ENCODE data around the gene TTC33.

The TTC33 gene

GRCh38 chr5:40685193-40685592 is 70.6 kb downstream of the TTC33 start:
- Histone ChIP-seq H2AFZ (ENCODE audit: low read length) (no peak overlapping the region), H4K20me1 (ENCODE audit: insufficient read depth, low read length, poor library complexity, severe bottlenecking) (peaks cover 90% of the 10 kb centered on the region), H3K4me3 (ENCODE audit: low read length, poor library complexity, severe bottlenecking) (peak overlapping the region; percentile 94), H3K4me2 (ENCODE audit: low read depth, low read length, poor library complexity, severe bottlenecking) (peak overlapping the region; percentile 89), H3K9ac (ENCODE audit: low read depth, low read length, poor library complexity, severe bottlenecking) (peak overlapping the region; percentile 94), H3K79me2 (ENCODE audit: insufficient read depth, low read length) (peaks cover 100% of the 10 kb centered on the region), H3F3A (ENCODE audit: low read depth) (no peaks in the 10 kb centered on the region), H3K4me1 (ENCODE audit: insufficient read depth, low read length, poor library complexity, severe bottlenecking) (peaks cover 76% of the 10 kb centered on the region), H3K36me3 (ENCODE audit: insufficient read depth, low read length) (peaks cover 36% of the 10 kb centered on the region), H3K9me2 (replicated peaks; ENCODE audit: low read depth, low read length) (no peaks in the 10 kb centered on the region), H3K9me3 (ENCODE audit: insufficient read depth, low read depth, low read length) (no peaks in the 10 kb centered on the region), H3K27me3 (ENCODE audit: insufficient read depth, low read length, poor library complexity, severe bottlenecking) (no peaks in the 10 kb centered on the region)
- no peak for TF ChIP-seq CTCF (conservative IDR thresholded peaks at IDR 0.05; ENCODE audit: low read length)
- no peak for TF ChIP-seq EZH2phosphoT487 (IDR thresholded peaks at IDR 0.05; ENCODE audit: borderline replicate concordance)

DNA sequence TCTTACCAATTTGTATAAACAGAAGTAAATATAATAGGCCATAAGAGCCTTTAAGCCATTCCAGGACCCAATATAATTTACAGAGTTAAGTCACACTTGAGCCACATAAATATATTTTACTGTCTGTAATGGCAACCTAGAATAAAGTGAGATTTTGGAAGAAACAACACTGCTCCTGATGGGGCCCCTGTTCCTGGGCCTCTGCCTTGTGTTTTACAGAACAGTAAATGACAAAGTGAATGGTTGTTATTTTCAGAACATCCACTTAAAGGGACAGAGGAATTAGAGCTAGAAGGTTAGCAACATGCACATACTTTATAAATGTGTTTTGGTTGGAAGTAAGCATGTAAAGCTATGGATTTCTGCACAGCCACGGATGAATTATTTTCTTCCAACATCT is 72.5 kb downstream of the TTC33 start:
- H3F3A ChIP-seq (ENCODE audit: low read depth) = no peaks in the 10 kb centered on the region; the same call in 1 of the 2 replicates
- no peaks in the 10 kb centered on the region for H3K27me3 ChIP-seq (ENCODE audit: insufficient read depth, low read length, poor library complexity, severe bottlenecking)
- H3K9me3 ChIP-seq (ENCODE audit: insufficient read depth, low read depth, low read length) = no peaks in the 10 kb centered on the region
- H3K36me3 ChIP-seq (ENCODE audit: insufficient read depth, low read length) = peaks cover 22% of the 10 kb centered on the region
- H3K79me2 ChIP-seq (ENCODE audit: insufficient read depth, low read length) = peaks cover 89% of the 10 kb centered on the region
- H2AFZ ChIP-seq (ENCODE audit: low read length) = no peak overlapping the region
- peak overlapping the region; percentile 94 for H3K4me3 ChIP-seq (ENCODE audit: low read length, poor library complexity, severe bottlenecking)
- peaks cover 64% of the 10 kb centered on the region for H3K4me1 ChIP-seq (ENCODE audit: insufficient read depth, low read length, poor library complexity, severe bottlenecking)
- H3K4me2 ChIP-seq (ENCODE audit: low read depth, low read length, poor library complexity, severe bottlenecking) = peak overlapping the region; percentile 89
- H3K9me2 ChIP-seq (replicated peaks; ENCODE audit: low read depth, low read length) = no peaks in the 10 kb centered on the region
- TF ChIP-seq EZH2phosphoT487 (IDR thresholded peaks at IDR 0.05; ENCODE audit: borderline replicate concordance) (no peak), CTCF (conservative IDR thresholded peaks at IDR 0.05; ENCODE audit: low read length) (no peak)
- peaks cover 75% of the 10 kb centered on the region for H4K20me1 ChIP-seq (ENCODE audit: insufficient read depth, low read length, poor library complexity, severe bottlenecking)
- peak overlapping the region; percentile 94 for H3K9ac ChIP-seq (ENCODE audit: low read depth, low read length, poor library complexity, severe bottlenecking)

DNA sequence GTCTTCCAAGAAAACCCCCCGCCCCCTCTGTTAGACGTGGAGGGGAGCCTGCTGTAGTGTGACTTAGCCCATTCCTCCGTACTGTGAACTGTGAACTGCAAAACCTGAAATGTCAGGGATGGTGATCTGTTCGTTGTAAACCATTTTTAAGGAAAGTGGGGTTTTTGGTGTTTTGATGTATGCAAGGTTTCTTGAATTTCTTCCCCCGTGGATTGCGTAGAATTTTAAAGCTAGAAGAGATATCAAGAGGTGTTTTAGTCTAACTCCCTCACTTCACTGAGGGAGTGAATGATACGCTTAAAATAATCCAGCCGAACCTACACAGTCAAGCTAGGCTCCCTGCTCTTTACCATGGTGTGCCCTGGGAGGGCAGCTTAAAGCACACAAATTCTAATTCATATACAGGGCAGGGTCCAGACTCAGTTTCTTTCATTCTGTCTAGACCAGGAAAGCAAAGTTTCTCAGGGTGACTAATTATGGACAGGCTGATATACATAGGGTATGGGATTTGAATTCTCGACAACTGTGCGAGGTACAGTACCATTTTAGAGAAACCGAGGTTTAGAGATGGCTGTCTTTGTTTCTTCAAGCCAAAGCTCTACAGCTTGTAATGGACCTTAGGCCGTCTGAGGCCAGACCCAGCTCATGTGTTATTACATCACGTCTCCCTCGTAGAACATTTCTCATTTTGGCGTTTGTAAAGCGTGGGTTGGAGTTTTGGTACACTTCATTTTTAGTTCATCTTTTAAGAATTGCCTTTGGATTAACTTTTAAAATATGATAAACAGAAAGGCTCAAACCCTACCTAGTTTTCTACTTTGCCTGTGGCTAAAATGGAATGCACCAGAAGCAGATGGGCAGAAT is 73.4 kb downstream of the TTC33 start:
- peaks cover 21% of the 10 kb centered on the region for H3K36me3 ChIP-seq (ENCODE audit: insufficient read depth, low read length)
- H3K79me2 ChIP-seq (ENCODE audit: insufficient read depth, low read length) = peaks cover 88% of the 10 kb centered on the region
- TF ChIP-seq CTCF (conservative IDR thresholded peaks at IDR 0.05; ENCODE audit: low read length) (no peak), EZH2phosphoT487 (IDR thresholded peaks at IDR 0.05; ENCODE audit: borderline replicate concordance) (no peak)
- no peaks in the 10 kb centered on the region for H3K9me2 ChIP-seq (replicated peaks; ENCODE audit: low read depth, low read length)
- H3F3A ChIP-seq (ENCODE audit: low read depth) = no peaks in the 10 kb centered on the region; the same call in 1 of the 2 replicates
- peaks cover 69% of the 10 kb centered on the region for H4K20me1 ChIP-seq (ENCODE audit: insufficient read depth, low read length, poor library complexity, severe bottlenecking)
- no peaks in the 10 kb centered on the region for H3K27me3 ChIP-seq (ENCODE audit: insufficient read depth, low read length, poor library complexity, severe bottlenecking)
- H3K9me3 ChIP-seq (ENCODE audit: insufficient read depth, low read depth, low read length) = no peaks in the 10 kb centered on the region
- H3K9ac ChIP-seq (ENCODE audit: low read depth, low read length, poor library complexity, severe bottlenecking) = peak overlapping the region; percentile 94
- peak overlapping the region; percentile 94 for H3K4me3 ChIP-seq (ENCODE audit: low read length, poor library complexity, severe bottlenecking)
- H3K4me2 ChIP-seq (ENCODE audit: low read depth, low read length, poor library complexity, severe bottlenecking) = peak overlapping the region; percentile 89
- H3K4me1 ChIP-seq (ENCODE audit: insufficient read depth, low read length, poor library complexity, severe bottlenecking) = peaks cover 63% of the 10 kb centered on the region
- H2AFZ ChIP-seq (ENCODE audit: low read length) = no peak overlapping the region
